IPS-18c (cell line): ENCODE results near the gene RNF224.

Experiments used
- H3K4me3 ChIP-seq: 2 replicates; pipeline ENCODE4 v1.7.0; 2013; ENCODE audit warnings: low read depth, mild to moderate bottlenecking, low read length, moderate library complexity; ENCODE audit not compliant: insufficient read depth
- H3K9me3 ChIP-seq: one replicate; pipeline ENCODE4 v1.6.1; 2013; ENCODE audit warnings: mild to moderate bottlenecking, low read length, moderate library complexity; ENCODE audit not compliant: control insufficient read depth, insufficient read depth

Gene RNF224

GRCh38 chr9:137227054-137227852 is at the start of gene RNF224:
RNF224 (plus strand) TSS chr9:137227502; CDS start chr9:137228336, 834 bp downstream.
- no peaks in the 10 kb centered on the region for H3K9me3 ChIP-seq
- H3K4me3 ChIP-seq, result no peak within 1 kb of the TSS

- Histone ChIP-seq H3K4me3 (no peak overlapping the region), H3K9me3 (no peaks in the 10 kb centered on the region)
Observed at GRCh38 chr9:137178201-137178938, 48.9 kb upstream of the RNF224 start.

GRCh38 chr9:137178939-137179630 is 48.2 kb upstream of the RNF224 start:
- H3K4me3 ChIP-seq, result no peak overlapping the region
- no peaks in the 10 kb centered on the region for H3K9me3 ChIP-seq

GRCh38 chr9:137179761-137180160 is 47.5 kb upstream of the RNF224 start:
- H3K4me3 ChIP-seq, result no peak overlapping the region
- no peaks in the 10 kb centered on the region for H3K9me3 ChIP-seq

GRCh38 chr9:137180491-137180890 is 46.8 kb upstream of the RNF224 start:
- Histone ChIP-seq H3K4me3 (no peak overlapping the region), H3K9me3 (no peaks in the 10 kb centered on the region)

- Histone ChIP-seq H3K9me3 (no peaks in the 10 kb centered on the region), H3K4me3 (no peak overlapping the region)
Observed at GRCh38 chr9:137181680-137182079, 45.6 kb upstream of the RNF224 start.

GRCh38 chr9:137182836-137183235 is 44.5 kb upstream of the RNF224 start:
- Histone ChIP-seq H3K4me3 (no peak overlapping the region), H3K9me3 (no peaks in the 10 kb centered on the region)

- H3K4me3 ChIP-seq, result no peak overlapping the region
- no peaks in the 10 kb centered on the region for H3K9me3 ChIP-seq
Observed at GRCh38 chr9:137183980-137184595, 43.2 kb upstream of the RNF224 start.

- peaks cover 2% of the 10 kb centered on the region for H3K9me3 ChIP-seq
- H3K4me3 ChIP-seq, result no peak overlapping the region
Observed at GRCh38 chr9:137184881-137185660, 42.2 kb upstream of the RNF224 start.

GRCh38 chr9:137185921-137186320 is 41.4 kb upstream of the RNF224 start:
- Histone ChIP-seq H3K4me3 (no peak overlapping the region), H3K9me3 (peaks cover 2% of the 10 kb centered on the region)

- peaks cover 2% of the 10 kb centered on the region for H3K9me3 ChIP-seq
- no peak overlapping the region for H3K4me3 ChIP-seq
Observed at GRCh38 chr9:137186385-137186784, 40.9 kb upstream of the RNF224 start.

- Histone ChIP-seq H3K4me3 (peak overlapping the region; percentile 96), H3K9me3 (peaks cover 2% of the 10 kb centered on the region)
Observed at GRCh38 chr9:137187386-137187785, 39.9 kb upstream of the RNF224 start.

- Histone ChIP-seq H3K4me3 (peak overlapping the region; percentile 96), H3K9me3 (peaks cover 2% of the 10 kb centered on the region)
Observed at GRCh38 chr9:137188086-137188489, 39.2 kb upstream of the RNF224 start.

GRCh38 chr9:137188490-137189296 is 38.6 kb upstream of the RNF224 start, which contains the start of the genes ANAPC2 and SSNA1:
ANAPC2 (minus strand) TSS chr9:137188560; CDS start chr9:137188532, 28 bp downstream.
SSNA1 (plus strand) TSS chr9:137188676; CDS start chr9:137188727, 51 bp downstream.
- Histone ChIP-seq H3K4me3 (peak within 1 kb of the TSS; percentile 96), H3K9me3 (peaks cover 2% of the 10 kb centered on the region)

GRCh38 chr9:137189297-137190295 is 37.7 kb upstream of the RNF224 start:
- Histone ChIP-seq H3K9me3 (peaks cover 2% of the 10 kb centered on the region), H3K4me3 (peak overlapping the region; percentile 96)
